Motor neuron (in vitro differentiated cells): Measurements from ENCODE around the gene ZNF574. TPM values are rescaled to one million over a fixed set of nuclear protein-coding genes. Genes with fewer than 3 reads are reported as not detected.
"Not testable (repeated sequence)": the region's sequence is repeated elsewhere in the genome, so short reads cannot be mapped to it uniquely, and the experiment has no call there.

Source experiments
- ATAC-seq, 8 experiments: fragments of 200-7000 bp; cut with Tn5 transposase; replicated peaks in 6 of 8; 2 replicates each; pipeline ENCODE4 v1.8.0; 2021; ENCODE audit warnings: mild to moderate bottlenecking in 8 of 8, moderate library complexity in 8 of 8
- H3K27ac ChIP-seq, 2 donors: fragments of 250-450 bp; sonication (Bioruptor Pico); 2 replicates each; pipeline ENCODE4 v1.9.0; 2021; ENCODE audit warnings: antibody characterized with exemption in 2 of 2, mild to moderate bottlenecking in 2 of 2, moderate library complexity in 1 of 2
- H3K4me1 ChIP-seq, 2 donors: fragments of 250-450 bp; sonication (Bioruptor Pico); replicated peaks in 1 of 2; 2 replicates each; pipeline ENCODE4 v1.6.1; 2021; ENCODE audit warnings: antibody characterized with exemption in 2 of 2, mild to moderate bottlenecking in 2 of 2, moderate library complexity in 1 of 2
- H3K4me3 ChIP-seq, 5 donors: fragments of 250-450 bp; sonication (Bioruptor Pico); 2 replicates each; pipeline ENCODE4 v1.9.0; 2021; ENCODE audit warnings: antibody characterized with exemption in 5 of 5, mild to moderate bottlenecking in 5 of 5, moderate library complexity in 4 of 5
- WGBS, 10 experiments: fragments of 450-650 bp; shearing (Covaris generic); methylation state at CpG; one replicate each; pipeline ENCODE4 v1.0.0; 2022; 5-methylcytosine and 5-hydroxymethylcytosine counted together
- in situ Hi-C, 9 experiments: fragments of 400-800 bp; cut with MboI; loops; one replicate each; pipeline ENCODE4 v1.15.0; 2021; ENCODE audit warnings: low sequenced_read_pairs in 9 of 9, low pct_unique_long_range_greater_than_20kb in 2 of 9; ENCODE audit not compliant: unreplicated experiment in 9 of 9
- total RNA-seq, 8 experiments: library from RNA; unstranded; fragments of 300-600 nt; gene quantifications; 2 replicates each; pipeline versions ENCODE4 v1.2.3 to v1.2.4, GENCODE V29; 2022

The ZNF574 gene, protein sequence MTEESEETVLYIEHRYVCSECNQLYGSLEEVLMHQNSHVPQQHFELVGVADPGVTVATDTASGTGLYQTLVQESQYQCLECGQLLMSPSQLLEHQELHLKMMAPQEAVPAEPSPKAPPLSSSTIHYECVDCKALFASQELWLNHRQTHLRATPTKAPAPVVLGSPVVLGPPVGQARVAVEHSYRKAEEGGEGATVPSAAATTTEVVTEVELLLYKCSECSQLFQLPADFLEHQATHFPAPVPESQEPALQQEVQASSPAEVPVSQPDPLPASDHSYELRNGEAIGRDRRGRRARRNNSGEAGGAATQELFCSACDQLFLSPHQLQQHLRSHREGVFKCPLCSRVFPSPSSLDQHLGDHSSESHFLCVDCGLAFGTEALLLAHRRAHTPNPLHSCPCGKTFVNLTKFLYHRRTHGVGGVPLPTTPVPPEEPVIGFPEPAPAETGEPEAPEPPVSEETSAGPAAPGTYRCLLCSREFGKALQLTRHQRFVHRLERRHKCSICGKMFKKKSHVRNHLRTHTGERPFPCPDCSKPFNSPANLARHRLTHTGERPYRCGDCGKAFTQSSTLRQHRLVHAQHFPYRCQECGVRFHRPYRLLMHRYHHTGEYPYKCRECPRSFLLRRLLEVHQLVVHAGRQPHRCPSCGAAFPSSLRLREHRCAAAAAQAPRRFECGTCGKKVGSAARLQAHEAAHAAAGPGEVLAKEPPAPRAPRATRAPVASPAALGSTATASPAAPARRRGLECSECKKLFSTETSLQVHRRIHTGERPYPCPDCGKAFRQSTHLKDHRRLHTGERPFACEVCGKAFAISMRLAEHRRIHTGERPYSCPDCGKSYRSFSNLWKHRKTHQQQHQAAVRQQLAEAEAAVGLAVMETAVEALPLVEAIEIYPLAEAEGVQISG
- total RNA-seq: 10 to 100 TPM in 6 of 8 experiments, 1 to 10 TPM in 2; 7.4 to 17.4 (median 11.6) TPM

DNA sequence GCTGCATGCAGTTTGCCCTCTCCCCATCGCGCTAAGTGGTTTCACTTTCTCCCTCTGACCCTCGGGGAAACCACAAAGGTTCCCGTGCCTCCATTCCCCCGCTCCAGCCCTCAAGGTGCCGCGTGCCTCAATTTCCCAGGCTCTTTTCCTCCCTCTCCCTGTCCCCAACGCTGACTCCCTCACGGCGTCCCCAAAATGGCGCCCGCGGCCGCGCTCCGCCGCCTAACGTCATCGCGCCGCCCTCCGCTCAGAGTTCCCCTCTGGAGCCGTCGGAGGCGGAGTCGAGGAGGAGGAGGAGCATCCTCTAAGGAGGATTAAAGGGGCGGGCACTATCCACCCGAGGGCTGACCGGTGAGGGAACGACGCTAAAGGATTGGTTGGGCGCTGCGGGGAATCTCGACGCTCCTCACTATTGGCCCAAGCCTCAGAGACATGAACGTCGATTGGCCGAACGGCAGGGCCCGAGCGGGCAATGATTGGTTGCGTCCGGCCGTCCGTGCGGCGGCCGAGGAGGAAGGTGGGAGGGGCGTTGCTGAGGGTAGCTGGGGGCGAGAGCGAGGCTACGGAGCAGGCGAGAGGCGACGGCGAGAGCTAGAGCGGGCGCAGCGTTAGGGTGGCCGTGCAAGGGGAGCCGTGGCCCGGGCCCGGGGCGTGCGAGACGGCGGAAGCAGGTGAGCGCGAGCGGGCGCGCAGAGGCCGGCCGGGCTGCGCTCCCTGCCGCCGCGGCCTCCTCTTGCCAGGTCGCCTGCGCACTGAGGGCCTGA lies at the start of gene ZNF574:
ZNF574 (plus strand) TSS at position 551 of the 764 bp plus-strand sequence. CDS start 2,441 bp downstream, outside the sequence.
- ATAC-seq: peak; percentile 92 to 97 (median 95)
- 0 to 3% (median 0%) methylated on average over 3 to 23 of the region's 80 CpGs for WGBS, 10 experiments
- in situ Hi-C loops: no loop called here
- H3K4me1 ChIP-seq: peaks cover 15 to 16% of the 10 kb centered on the region in 2 donors
- peak within 1 kb of the TSS; percentile 66 to 91 (median 70) for H3K4me3 ChIP-seq
- H3K27ac ChIP-seq: peak within 1 kb of the TSS; percentile 97 to 98

GRCh38 chr19:42028304-42029216 lies 47.4 kb upstream of the ZNF574 start:
- no peak overlapping the region for H3K27ac ChIP-seq
- in situ Hi-C loops: no loop called here
- 40 to 100% (median 46%) methylated on average over 1 to 4 of the region's 8 CpGs; no CpG with 5 or more reads in 3 of the 10 experiments for WGBS, 10 experiments
- ATAC-seq: peak in 1 of 8 experiments; percentile 34
- H3K4me1 ChIP-seq: peaks cover 10 to 12% of the 10 kb centered on the region in 2 donors
- no peak overlapping the region for H3K4me3 ChIP-seq

GRCh38 chr19:42030645-42031440 lies 45.1 kb upstream of the ZNF574 start:
- H3K4me1 ChIP-seq: peaks cover 10 to 12% of the 10 kb centered on the region in 2 donors
- ATAC-seq: no peak
- in situ Hi-C loops: no loop called here
- WGBS, 10 experiments: 0 to 100% (median 80%) methylated on average over 1 to 6 of the region's 7 CpGs; no CpG with 5 or more reads in 1 of the 10 experiments
- no peak overlapping the region for H3K4me3 ChIP-seq
- H3K27ac ChIP-seq: no peak overlapping the region

GRCh38 chr19:42032431-42032830 lies 43.5 kb upstream of the ZNF574 start:
- Histone ChIP-seq H3K4me1 (peaks cover 10 to 12% of the 10 kb centered on the region in 2 donors), H3K27ac (peak overlapping the region in 1 of 2 donors; percentile 53), H3K4me3 (no peak overlapping the region)
- ATAC-seq: peak; percentile 67 to 88 (median 80)
- WGBS, 10 experiments: 3 to 77% (median 14%) methylated on average over 2 to 5 of the region's 5 CpGs; no CpG with 5 or more reads in 1 of the 10 experiments
- in situ Hi-C loops: no loop called here

GRCh38 chr19:42033413-42033812 lies 42.6 kb upstream of the ZNF574 start:
- in situ Hi-C loops: no loop called here
- no peak overlapping the region for H3K4me3 ChIP-seq
- no peak for ATAC-seq
- no peak overlapping the region for H3K27ac ChIP-seq
- H3K4me1 ChIP-seq: peaks cover 10 to 12% of the 10 kb centered on the region in 2 donors
- 0 to 100% (median 80%) methylated on average over 1 to 3 of the region's 5 CpGs; no CpG with 5 or more reads in 3 of the 10 experiments for WGBS, 10 experiments

GRCh38 chr19:42034640-42035391 lies 41.1 kb upstream of the ZNF574 start:
- H3K27ac ChIP-seq, in situ Hi-C loops, H3K4me3 ChIP-seq: not testable (repeated sequence)
- H3K4me1 ChIP-seq: peaks cover 10 to 12% of the 10 kb centered on the region in 2 donors
- peak; percentile 66 to 92 (median 76) for ATAC-seq
- WGBS, 10 experiments: 0 to 100% (median 44%) methylated on average over 1 to 9 of the region's 17 CpGs; no CpG with 5 or more reads in 2 of the 10 experiments

GRCh38 chr19:42037649-42038048 lies 38.3 kb upstream of the ZNF574 start:
- 90% methylated on average over 3 of the region's 5 CpGs; no CpG with 5 or more reads in 9 of the 10 experiments for WGBS, 10 experiments
- no peak for ATAC-seq

DNA sequence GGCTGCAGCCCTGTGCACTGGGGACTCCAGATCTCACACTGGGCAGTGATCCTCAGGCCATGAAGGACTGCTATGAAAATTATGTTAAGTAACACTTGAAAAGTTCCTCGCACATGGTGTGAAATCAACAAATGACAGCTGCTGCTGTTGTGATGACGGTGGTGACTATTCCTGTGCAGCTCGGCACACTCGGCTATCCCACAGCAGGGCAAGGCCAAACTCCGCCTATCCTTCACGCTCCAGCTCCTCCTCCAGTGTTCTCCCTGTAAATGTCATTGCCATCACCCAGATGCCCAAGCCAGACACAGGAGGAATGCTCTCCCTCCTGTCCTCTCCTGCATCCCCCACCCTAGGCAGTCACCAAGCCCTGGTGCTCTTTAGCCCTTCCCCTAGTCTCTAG lies 37.3 kb upstream of the ZNF574 start:
- in situ Hi-C loops: no loop called here
- no peak overlapping the region for H3K4me3 ChIP-seq
- WGBS, 10 experiments: 20 to 100% (median 86%) methylated on average over 1 to 4 of the region's 6 CpGs; no CpG with 5 or more reads in 7 of the 10 experiments
- no peak overlapping the region for H3K27ac ChIP-seq
- no peak for ATAC-seq
- H3K4me1 ChIP-seq: peaks cover 0 to 5% of the 10 kb centered on the region in 2 donors

More at GRCh38 chr19:42037649-42038048, 38.3 kb upstream of the ZNF574 start:
- no peak overlapping the region for H3K27ac ChIP-seq
- in situ Hi-C loops: no loop called here
- peaks cover 3% of the 10 kb centered on the region in 2 donors for H3K4me1 ChIP-seq
- H3K4me3 ChIP-seq: no peak overlapping the region

- ATAC-seq: no peak
- in situ Hi-C loops: no loop called here
- no peak overlapping the region for H3K27ac ChIP-seq
- no peak overlapping the region for H3K4me3 ChIP-seq
- H3K4me1 ChIP-seq: peaks cover 0 to 5% of the 10 kb centered on the region in 2 donors
Observed at GRCh38 chr19:42040031-42040430, 35.9 kb upstream of the ZNF574 start.

DNA sequence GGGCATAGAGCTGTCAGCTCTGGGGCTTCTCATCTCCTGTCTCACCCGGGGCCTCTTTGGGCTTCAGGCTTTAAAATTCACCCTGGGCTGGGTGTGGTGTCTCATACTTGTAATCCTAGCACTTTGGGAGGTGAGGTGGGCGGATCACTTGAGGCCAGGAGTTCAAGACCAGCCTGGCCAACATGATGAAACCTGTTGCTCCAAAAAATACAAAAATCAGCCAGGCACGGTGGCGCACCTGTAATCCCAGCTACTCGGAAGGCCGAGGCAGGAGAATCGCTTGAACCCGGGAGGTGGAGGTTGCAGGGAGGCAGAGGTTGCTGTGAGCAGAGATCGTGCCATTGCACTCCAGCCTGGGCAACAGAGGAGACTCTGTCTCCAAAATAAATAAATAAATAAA lies 35.5 kb upstream of the ZNF574 start:
- in situ Hi-C loops, H3K4me1 ChIP-seq, H3K4me3 ChIP-seq, ATAC-seq, H3K27ac ChIP-seq: not testable (repeated sequence)
- 0 to 100% (median 86%) methylated on average over 1 to 2 of the region's 9 CpGs; no CpG with 5 or more reads in 5 of the 10 experiments for WGBS, 10 experiments
